Activated CD8-positive, alpha-beta T cell treated with anti-CD3 and anti-CD28 coated beads for 36 hours (primary cell): Measurements from ENCODE around the gene COA4. TPM values are rescaled to one million over a fixed set of nuclear protein-coding genes. Genes with fewer than 3 reads are reported as not detected.
A peak's percentile ranks its signal among the peaks of the same experiment; 100 is the strongest.

Experiments used
- ATAC-seq: fragments of 200-7000 bp; cut with Tn5 transposase; one replicate; pipeline ENCODE4 v1.10.0; 2021; ENCODE audit warnings: mild to moderate bottlenecking, moderate library complexity
- CTCF ChIA-PET: fragments of 350-600 bp; sonication (Branson Sonifier 250); formaldehyde crosslinking; loops from one replicate; lab custom pipeline; 2021; ENCODE audit warnings: antibody characterized with exemption; lab: Charles Lee
- POLR2A ChIA-PET: fragments of 350-600 bp; sonication (Branson Sonifier 250); formaldehyde crosslinking; loops from one replicate; lab custom pipeline; 2021; ENCODE audit warnings: antibody characterized with exemption; lab: Charles Lee
- DNase-seq: peaks from one replicate; pipeline ENCODE4 v3.0.0-alpha.2; 2020
- H3K27ac Mint-ChIP-seq: one replicate; pipeline ENCODE4 v1.8.0; 2021; ENCODE audit warnings: mild to moderate bottlenecking, mixed read lengths
- H3K27me3 Mint-ChIP-seq: one replicate; pipeline ENCODE4 v1.8.0; 2021; ENCODE audit warnings: mixed read lengths
- H3K36me3 Mint-ChIP-seq: one replicate; pipeline ENCODE4 v1.8.0; 2021; ENCODE audit warnings: low read depth, mixed read lengths
- H3K4me1 Mint-ChIP-seq: one replicate; pipeline ENCODE4 v1.8.0; 2021; ENCODE audit warnings: low read depth, mixed read lengths
- H3K4me3 Mint-ChIP-seq: one replicate; pipeline ENCODE4 v1.8.0; 2021; ENCODE audit warnings: mild to moderate bottlenecking, moderate library complexity, mixed read lengths
- H3K9me3 Mint-ChIP-seq: one replicate; pipeline ENCODE4 v1.8.0; 2021; ENCODE audit warnings: mixed read lengths
- intact Hi-C: fragments of 100-400 bp; cut with micrococcal nuclease; formaldehyde crosslinking; loops from one replicate; pipeline ENCODE4 v1.10.0; 2022
- total RNA-seq, 2 experiments: library from RNA; stranded (reverse); gene quantifications; one replicate each; pipeline ENCODE4 v1.2.3, GENCODE V29; 2021
- TF ChIP-seq, protein P1 (sequence below): fragments of 200-600 bp; IDR thresholded peaks from one replicate; pipeline ENCODE4 v1.8.0; 2022; ENCODE audit warnings: antibody characterized with exemption, mild to moderate bottlenecking

The COA4 gene
- total RNA-seq, 2 experiments from 2014 or later, result 106 to 116 TPM

DNA sequence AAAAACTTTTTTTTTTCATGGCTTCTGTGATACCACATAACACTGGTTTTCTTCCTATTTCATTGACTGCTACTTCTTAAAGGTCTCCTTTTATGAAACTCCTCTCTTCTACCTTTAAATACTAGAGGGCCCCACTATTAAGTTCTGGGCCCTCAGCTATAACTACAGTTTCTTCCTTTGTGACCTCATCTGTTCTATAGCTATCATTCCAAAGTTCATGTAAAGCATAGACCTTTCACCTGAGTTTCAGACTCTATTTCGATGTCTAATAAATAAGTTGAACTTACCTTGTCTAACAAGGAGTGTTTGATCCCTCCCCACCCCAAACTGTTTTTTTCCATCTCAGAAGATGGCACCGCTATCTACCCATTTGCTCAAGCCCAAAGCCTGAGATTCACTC lies 35.4 kb upstream of the COA4 start:
- intact Hi-C loops, result no loop called here
- peaks cover 13% of the 10 kb centered on the region for H3K36me3 Mint-ChIP-seq
- H3K27me3 Mint-ChIP-seq, result no peaks in the 10 kb centered on the region
- no peak overlapping the region for H3K27ac Mint-ChIP-seq
- TF ChIP-seq, protein P1, sequence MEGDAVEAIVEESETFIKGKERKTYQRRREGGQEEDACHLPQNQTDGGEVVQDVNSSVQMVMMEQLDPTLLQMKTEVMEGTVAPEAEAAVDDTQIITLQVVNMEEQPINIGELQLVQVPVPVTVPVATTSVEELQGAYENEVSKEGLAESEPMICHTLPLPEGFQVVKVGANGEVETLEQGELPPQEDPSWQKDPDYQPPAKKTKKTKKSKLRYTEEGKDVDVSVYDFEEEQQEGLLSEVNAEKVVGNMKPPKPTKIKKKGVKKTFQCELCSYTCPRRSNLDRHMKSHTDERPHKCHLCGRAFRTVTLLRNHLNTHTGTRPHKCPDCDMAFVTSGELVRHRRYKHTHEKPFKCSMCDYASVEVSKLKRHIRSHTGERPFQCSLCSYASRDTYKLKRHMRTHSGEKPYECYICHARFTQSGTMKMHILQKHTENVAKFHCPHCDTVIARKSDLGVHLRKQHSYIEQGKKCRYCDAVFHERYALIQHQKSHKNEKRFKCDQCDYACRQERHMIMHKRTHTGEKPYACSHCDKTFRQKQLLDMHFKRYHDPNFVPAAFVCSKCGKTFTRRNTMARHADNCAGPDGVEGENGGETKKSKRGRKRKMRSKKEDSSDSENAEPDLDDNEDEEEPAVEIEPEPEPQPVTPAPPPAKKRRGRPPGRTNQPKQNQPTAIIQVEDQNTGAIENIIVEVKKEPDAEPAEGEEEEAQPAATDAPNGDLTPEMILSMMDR, result no peak
- POLR2A ChIA-PET, result no interaction called here
- DNase-seq (no peak), ATAC-seq (no peak)
- H3K4me1 Mint-ChIP-seq, result peaks cover 3% of the 10 kb centered on the region
- H3K4me3 Mint-ChIP-seq, result no peak overlapping the region
- H3K9me3 Mint-ChIP-seq, result no peaks in the 10 kb centered on the region
- CTCF ChIA-PET, result no interaction called here

DNA sequence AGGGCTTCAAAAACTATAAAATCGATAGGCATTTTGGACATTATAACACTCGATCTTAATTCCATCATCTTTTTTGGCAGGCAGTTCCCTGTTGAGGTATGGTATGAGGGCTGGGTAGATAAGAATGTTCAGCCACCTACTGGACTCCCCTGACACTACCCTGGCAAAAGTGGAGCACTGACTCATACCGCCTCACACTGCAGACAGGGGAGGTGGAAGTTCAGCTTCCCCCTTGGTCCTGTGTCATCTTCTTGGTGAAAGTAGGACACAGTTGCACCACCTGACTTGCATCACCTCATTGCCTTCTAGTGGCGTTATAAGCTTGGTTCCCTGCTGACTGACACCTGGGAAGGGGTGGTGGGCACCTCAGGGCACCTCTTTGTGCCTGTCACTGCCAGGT lies 30.5 kb upstream of the COA4 start:
- peak; percentile 82 for ATAC-seq
- Mint-ChIP-seq H3K27ac (peak overlapping the region; percentile 3), H3K4me3 (no peak overlapping the region), H3K9me3 (no peaks in the 10 kb centered on the region), H3K27me3 (no peaks in the 10 kb centered on the region), H3K36me3 (peaks cover 17% of the 10 kb centered on the region), H3K4me1 (no peaks in the 10 kb centered on the region)
- DNase-seq, result peak; percentile 39
- TF ChIP-seq, protein P1, result no peak
- intact Hi-C loops, result no loop called here
- ChIA-PET CTCF (interaction anchor here (1.0 to 1.2 kb wide), 2 partner anchors 282 to 543 kb away, joined by 3 to 4 read pairs; no protein-coding TSS in a partner anchor), POLR2A (no interaction called here)

DNA sequence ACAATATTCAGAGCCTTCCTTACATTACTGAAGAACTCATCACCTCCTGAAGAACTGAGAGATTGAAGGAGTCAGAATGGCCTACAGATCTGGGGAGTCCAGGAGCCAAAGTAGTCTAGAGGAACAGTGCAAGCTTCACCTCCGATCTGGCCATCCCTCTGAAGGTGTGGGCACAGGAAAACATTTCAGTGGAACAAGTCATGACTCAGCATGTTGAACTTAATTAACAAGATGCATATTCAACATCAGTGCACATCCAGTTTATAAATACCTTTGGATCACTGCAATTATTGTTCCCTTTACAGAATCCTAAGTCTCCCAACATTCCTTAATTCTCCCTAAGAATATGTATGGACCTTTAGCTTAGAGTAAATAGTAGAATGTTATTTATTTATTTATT lies 25.7 kb upstream of the COA4 start:
- no peak overlapping the region for H3K4me3 Mint-ChIP-seq
- no peak for DNase-seq

DNA sequence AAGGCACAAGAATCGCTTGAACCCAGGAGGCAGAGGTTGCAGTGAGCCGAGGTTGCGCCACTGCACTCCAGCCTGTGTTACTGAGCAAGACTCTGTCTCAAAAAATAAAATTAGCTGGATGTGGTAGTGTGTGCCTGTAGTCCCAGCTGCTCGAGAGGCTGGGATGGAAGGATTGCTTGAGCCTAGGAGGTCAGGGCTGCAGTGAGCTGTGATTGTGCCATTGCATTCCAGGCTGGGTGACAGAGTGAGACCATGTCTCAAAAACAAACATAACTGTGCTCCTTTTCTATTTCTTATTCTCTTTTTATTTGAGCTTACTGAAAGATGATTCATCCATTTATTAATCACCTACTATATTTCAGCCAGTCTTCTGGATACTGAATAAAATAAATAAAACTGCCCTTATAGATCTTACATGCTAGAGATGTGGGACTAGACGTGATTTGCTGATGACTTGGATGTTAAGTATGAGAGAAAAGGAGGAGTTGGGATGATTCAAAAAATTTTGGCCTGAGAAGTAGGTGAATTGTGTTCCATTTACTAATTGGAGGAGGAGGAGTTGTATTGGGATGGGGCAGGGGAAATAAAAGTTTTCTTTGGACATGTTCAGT lies 18.2 kb upstream of the COA4 start:
- no peak for DNase-seq
- no peak for ATAC-seq
- ChIA-PET CTCF (no interaction called here), POLR2A (interaction anchor here (0.8 to 1.0 kb wide), 2 partner anchors 16 to 67 kb away, joined by 3 read pairs; no protein-coding TSS in a partner anchor)
- H3K36me3 Mint-ChIP-seq, result peaks cover 12% of the 10 kb centered on the region
- H3K4me1 Mint-ChIP-seq, result no peaks in the 10 kb centered on the region
- H3K4me3 Mint-ChIP-seq, result no peak overlapping the region
- H3K27ac Mint-ChIP-seq, result no peak overlapping the region
- H3K27me3 Mint-ChIP-seq, result no peaks in the 10 kb centered on the region
- no peaks in the 10 kb centered on the region for H3K9me3 Mint-ChIP-seq
- TF ChIP-seq, protein P1, result no peak
- intact Hi-C loops, result no loop called here

More for the DNA sequence above, 25.7 kb upstream of the COA4 start:
- Mint-ChIP-seq H3K36me3 (peaks cover 27% of the 10 kb centered on the region), H3K27me3 (no peaks in the 10 kb centered on the region), H3K27ac (no peak overlapping the region), H3K4me1 (no peaks in the 10 kb centered on the region), H3K9me3 (no peaks in the 10 kb centered on the region)
- TF ChIP-seq, protein P1, result no peak
- POLR2A ChIA-PET, result no interaction called here
- intact Hi-C loops, result no loop called here
- no peak for ATAC-seq
- CTCF ChIA-PET, result no interaction called here

DNA sequence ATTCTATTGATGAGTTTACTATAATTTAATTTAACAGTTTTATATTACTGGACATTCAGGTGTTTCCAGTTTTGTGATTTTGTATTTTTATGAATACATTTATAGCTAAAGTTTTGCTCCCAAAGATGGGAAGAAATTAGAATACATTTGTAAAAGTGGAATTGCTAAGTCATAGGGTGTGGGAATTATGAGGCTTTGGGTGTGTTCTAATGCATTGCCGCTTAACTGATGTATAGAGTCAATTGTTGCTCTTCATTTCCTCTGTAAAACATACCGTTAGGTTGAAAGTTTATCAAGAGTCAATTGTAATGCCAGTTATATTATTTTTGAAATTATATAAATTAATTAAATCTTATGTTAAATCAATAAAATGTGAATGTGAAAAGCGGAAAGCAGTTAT lies 16.4 kb upstream of the COA4 start:
- peaks cover 12% of the 10 kb centered on the region for H3K36me3 Mint-ChIP-seq
- CTCF ChIA-PET, result no interaction called here

More for the DNA sequence above, 16.4 kb upstream of the COA4 start:
- intact Hi-C loops, result no loop called here
- Mint-ChIP-seq H3K27me3 (no peaks in the 10 kb centered on the region), H3K27ac (no peak overlapping the region), H3K4me3 (no peak overlapping the region), H3K4me1 (peaks cover 2% of the 10 kb centered on the region), H3K9me3 (no peaks in the 10 kb centered on the region)
- ATAC-seq (no peak), DNase-seq (no peak)
- POLR2A ChIA-PET, result interaction anchor here (1.6 kb wide), 1 partner anchor 11 kb away, joined by 3 read pairs; no protein-coding TSS in a partner anchor
- TF ChIP-seq, protein P1, result no peak
